Activated CD8-positive, alpha-beta T cell treated with anti-CD3 and anti-CD28 coated beads for 36 hours (primary cell): ENCODE data around the gene UAP1. TPM values are rescaled to one million over a fixed set of nuclear protein-coding genes. Genes with fewer than 3 reads are reported as not detected.

Source experiments
- ATAC-seq: fragments of 200-7000 bp; cut with Tn5 transposase; one replicate; pipeline ENCODE4 v1.10.0; 2021; ENCODE audit warnings: mild to moderate bottlenecking, moderate library complexity
- CTCF ChIA-PET: fragments of 350-600 bp; sonication (Branson Sonifier 250); formaldehyde crosslinking; loops from one replicate; lab custom pipeline; 2021; ENCODE audit warnings: antibody characterized with exemption; lab: Charles Lee
- POLR2A ChIA-PET: fragments of 350-600 bp; sonication (Branson Sonifier 250); formaldehyde crosslinking; loops from one replicate; lab custom pipeline; 2021; ENCODE audit warnings: antibody characterized with exemption; lab: Charles Lee
- DNase-seq: peaks from one replicate; pipeline ENCODE4 v3.0.0-alpha.2; 2020
- H3K27ac Mint-ChIP-seq: one replicate; pipeline ENCODE4 v1.8.0; 2021; ENCODE audit warnings: mild to moderate bottlenecking, mixed read lengths
- H3K27me3 Mint-ChIP-seq: one replicate; pipeline ENCODE4 v1.8.0; 2021; ENCODE audit warnings: mixed read lengths
- H3K36me3 Mint-ChIP-seq: one replicate; pipeline ENCODE4 v1.8.0; 2021; ENCODE audit warnings: low read depth, mixed read lengths
- H3K4me1 Mint-ChIP-seq: one replicate; pipeline ENCODE4 v1.8.0; 2021; ENCODE audit warnings: low read depth, mixed read lengths
- H3K4me3 Mint-ChIP-seq: one replicate; pipeline ENCODE4 v1.8.0; 2021; ENCODE audit warnings: mild to moderate bottlenecking, moderate library complexity, mixed read lengths
- H3K9me3 Mint-ChIP-seq: one replicate; pipeline ENCODE4 v1.8.0; 2021; ENCODE audit warnings: mixed read lengths
- intact Hi-C: fragments of 100-400 bp; cut with micrococcal nuclease; formaldehyde crosslinking; loops from one replicate; pipeline ENCODE4 v1.10.0; 2022
- total RNA-seq, 2 experiments: library from RNA; stranded (reverse); gene quantifications; one replicate each; pipeline ENCODE4 v1.2.3, GENCODE V29; 2021
- TF ChIP-seq, protein P1 (sequence below): fragments of 200-600 bp; IDR thresholded peaks from one replicate; pipeline ENCODE4 v1.8.0; 2022; ENCODE audit warnings: antibody characterized with exemption, mild to moderate bottlenecking

Gene UAP1
- 10 to 100 TPM; 37.9 to 40.6 TPM for total RNA-seq

DNA sequence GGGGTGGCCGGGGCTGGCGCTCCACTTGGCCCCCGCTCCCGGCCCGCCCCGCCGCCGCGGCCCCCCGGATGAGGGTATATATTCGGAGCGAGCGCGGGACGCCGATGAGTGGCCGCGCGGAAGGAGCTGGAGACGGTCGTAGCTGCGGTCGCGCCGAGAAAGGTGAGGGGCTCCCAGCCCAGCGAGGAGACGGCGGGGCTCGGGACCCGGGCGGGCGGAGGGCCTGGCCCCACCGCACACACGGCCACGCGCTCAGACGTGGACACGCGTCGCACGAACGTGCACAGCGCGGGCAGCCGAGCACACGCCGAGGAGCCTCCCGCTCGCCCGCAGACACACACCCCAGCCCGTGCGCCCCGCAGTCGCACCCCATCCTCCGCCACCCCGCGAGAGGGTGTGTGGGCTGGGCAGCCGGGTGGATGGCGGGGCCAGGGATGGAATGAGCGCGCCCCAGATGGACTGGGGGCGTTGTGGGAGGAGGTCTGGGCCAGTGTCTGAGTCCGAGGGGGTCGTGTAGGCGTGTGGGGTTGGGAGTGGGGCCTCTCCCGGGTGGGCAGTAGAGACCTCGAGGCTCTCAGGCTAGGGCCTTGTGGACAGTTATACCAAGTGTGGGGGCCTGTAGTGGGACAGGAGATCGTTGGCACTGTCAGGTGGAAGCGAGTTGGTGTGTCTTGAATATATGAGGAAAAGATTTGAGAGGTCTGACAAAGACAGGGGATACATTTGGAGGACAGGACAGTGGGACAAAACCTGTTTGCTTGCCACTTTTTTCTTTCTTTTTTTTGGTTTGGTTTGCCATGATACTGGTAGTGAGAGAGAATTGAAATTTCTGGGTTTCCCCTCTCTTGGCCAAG, at the start of gene UAP1:
UAP1 (plus strand) TSS at position 107 of the 854 bp plus-strand sequence. CDS start 4,347 bp downstream, outside the sequence.
- H3K27me3 Mint-ChIP-seq = no peaks in the 10 kb centered on the region
- peaks cover 11% of the 10 kb centered on the region for H3K36me3 Mint-ChIP-seq
- DNase-seq (no peak), ATAC-seq (peak; percentile 21)
- H3K4me3 Mint-ChIP-seq = peak within 1 kb of the TSS; percentile 91
- intact Hi-C loops = loop anchor here (5.0 kb wide), 1 partner anchor 65 kb away; the partner anchor contains the start of gene UHMK1
- H3K4me1 Mint-ChIP-seq = peaks cover 43% of the 10 kb centered on the region
- H3K9me3 Mint-ChIP-seq = no peaks in the 10 kb centered on the region
- H3K27ac Mint-ChIP-seq = peak within 1 kb of the TSS; percentile 95
- CTCF ChIA-PET = interaction anchor here (0.6 kb wide), 1 partner anchor 16 kb away, joined by 3 read pairs; no protein-coding TSS in a partner anchor
- TF ChIP-seq, protein P1, sequence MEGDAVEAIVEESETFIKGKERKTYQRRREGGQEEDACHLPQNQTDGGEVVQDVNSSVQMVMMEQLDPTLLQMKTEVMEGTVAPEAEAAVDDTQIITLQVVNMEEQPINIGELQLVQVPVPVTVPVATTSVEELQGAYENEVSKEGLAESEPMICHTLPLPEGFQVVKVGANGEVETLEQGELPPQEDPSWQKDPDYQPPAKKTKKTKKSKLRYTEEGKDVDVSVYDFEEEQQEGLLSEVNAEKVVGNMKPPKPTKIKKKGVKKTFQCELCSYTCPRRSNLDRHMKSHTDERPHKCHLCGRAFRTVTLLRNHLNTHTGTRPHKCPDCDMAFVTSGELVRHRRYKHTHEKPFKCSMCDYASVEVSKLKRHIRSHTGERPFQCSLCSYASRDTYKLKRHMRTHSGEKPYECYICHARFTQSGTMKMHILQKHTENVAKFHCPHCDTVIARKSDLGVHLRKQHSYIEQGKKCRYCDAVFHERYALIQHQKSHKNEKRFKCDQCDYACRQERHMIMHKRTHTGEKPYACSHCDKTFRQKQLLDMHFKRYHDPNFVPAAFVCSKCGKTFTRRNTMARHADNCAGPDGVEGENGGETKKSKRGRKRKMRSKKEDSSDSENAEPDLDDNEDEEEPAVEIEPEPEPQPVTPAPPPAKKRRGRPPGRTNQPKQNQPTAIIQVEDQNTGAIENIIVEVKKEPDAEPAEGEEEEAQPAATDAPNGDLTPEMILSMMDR = no peak
- POLR2A ChIA-PET = interaction anchor here (0.7 kb wide), 1 partner anchor 16 kb away, joined by 4 read pairs; no protein-coding TSS in a partner anchor

- ATAC-seq (no peak), DNase-seq (no peak)
- CTCF ChIA-PET = interaction anchor here (1.1 kb wide), 1 partner anchor 14 kb away, joined by 3 read pairs; no protein-coding TSS in a partner anchor
- no peak overlapping the region for H3K4me3 Mint-ChIP-seq
- no peaks in the 10 kb centered on the region for H3K4me1 Mint-ChIP-seq
- H3K9me3 Mint-ChIP-seq = no peaks in the 10 kb centered on the region
- POLR2A ChIA-PET = no interaction called here
- intact Hi-C loops = no loop called here
- H3K36me3 Mint-ChIP-seq = peaks cover 15% of the 10 kb centered on the region
- no peak overlapping the region for H3K27ac Mint-ChIP-seq
- TF ChIP-seq, protein P1 = no peak
- H3K27me3 Mint-ChIP-seq = no peaks in the 10 kb centered on the region
Observed at GRCh38 chr1:162527314-162527713, 34.2 kb upstream of the UAP1 start.

DNA sequence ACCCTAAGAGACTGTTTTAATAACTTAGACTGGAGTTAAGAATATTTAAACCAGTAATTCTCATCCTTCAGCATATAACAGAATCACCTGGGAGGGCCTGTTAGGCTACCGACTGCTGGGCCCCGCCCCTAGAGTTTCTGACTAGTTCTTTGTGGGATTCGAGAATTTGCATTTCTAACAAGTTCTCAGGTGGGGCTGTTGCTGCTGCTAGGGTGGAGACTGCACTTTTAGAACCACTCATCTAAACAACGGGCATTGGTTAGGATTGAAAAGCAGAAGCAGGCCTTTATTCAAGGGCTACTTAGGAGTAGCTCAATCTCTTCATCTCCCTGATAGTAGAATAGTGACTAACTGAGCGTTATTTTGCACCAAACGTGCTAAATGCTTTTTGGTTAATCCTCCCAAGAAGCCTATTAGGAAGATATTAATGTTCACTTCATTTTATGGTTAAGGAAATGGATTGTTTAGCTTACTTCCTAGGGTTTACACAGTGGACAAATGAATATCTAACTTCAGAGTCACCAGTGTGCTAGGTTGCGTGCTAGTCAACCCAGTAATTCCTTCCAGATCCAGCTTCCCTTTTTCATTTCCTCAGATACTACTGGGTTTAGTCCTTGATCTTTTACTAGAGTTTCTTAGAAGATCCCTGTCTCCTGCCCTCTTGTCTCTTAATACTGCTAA, 31.1 kb upstream of the UAP1 start:
- intact Hi-C loops = no loop called here
- ChIA-PET CTCF (no interaction called here), POLR2A (no interaction called here)
- no peak for DNase-seq
- ATAC-seq = no peak
- H3K9me3 Mint-ChIP-seq = no peaks in the 10 kb centered on the region
- no peaks in the 10 kb centered on the region for H3K4me1 Mint-ChIP-seq
- no peaks in the 10 kb centered on the region for H3K27me3 Mint-ChIP-seq
- no peak overlapping the region for H3K4me3 Mint-ChIP-seq
- H3K27ac Mint-ChIP-seq = no peak overlapping the region
- TF ChIP-seq, protein P1 = no peak
- H3K36me3 Mint-ChIP-seq = peaks cover 4% of the 10 kb centered on the region

DNA sequence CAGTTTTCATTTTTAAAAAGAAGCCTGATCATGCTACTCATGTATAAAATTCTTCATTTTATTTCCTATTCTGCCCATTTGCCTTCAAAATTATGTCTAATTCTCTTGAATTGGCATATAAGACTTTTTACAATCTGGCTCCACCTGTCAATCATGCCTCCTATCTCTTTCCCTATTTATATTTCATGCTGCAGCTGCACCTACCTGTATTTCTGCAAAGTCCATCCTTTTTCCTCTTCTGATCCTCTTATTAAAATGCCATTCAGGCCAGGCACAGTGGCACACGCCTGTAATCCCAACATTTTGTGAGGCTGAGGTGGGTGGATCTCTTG, 30.6 kb upstream of the UAP1 start:
- POLR2A ChIA-PET = no interaction called here
- TF ChIP-seq, protein P1 = no peak
- H3K27ac Mint-ChIP-seq = no peak overlapping the region
- no peaks in the 10 kb centered on the region for H3K9me3 Mint-ChIP-seq
- intact Hi-C loops = no loop called here
- H3K4me1 Mint-ChIP-seq = no peaks in the 10 kb centered on the region
- CTCF ChIA-PET = no interaction called here
- DNase-seq = no peak
- no peaks in the 10 kb centered on the region for H3K27me3 Mint-ChIP-seq
- ATAC-seq = no peak
- H3K4me3 Mint-ChIP-seq = no peak overlapping the region
- peaks cover 4% of the 10 kb centered on the region for H3K36me3 Mint-ChIP-seq

DNA sequence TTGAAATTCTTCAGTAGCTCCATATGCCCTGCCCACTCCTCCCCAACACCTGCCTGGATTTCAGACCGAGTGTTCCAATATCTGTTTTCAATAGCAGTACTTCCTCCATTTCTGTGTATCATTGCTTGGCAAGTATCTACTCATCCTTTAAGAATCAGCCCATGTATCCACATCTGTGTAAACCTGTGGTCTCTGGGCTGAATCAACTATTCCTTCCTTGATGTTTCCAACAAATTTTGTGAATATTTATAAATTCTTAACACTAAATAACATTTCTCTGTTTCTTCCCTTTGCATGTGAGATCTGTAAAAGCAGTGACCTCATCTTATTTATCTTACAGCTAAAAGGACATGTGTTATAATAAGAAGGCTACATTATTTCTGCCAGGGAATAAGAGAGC, 26.0 kb upstream of the UAP1 start:
- Mint-ChIP-seq H3K36me3 (peaks cover 2% of the 10 kb centered on the region), H3K27ac (no peak overlapping the region), H3K4me1 (peaks cover 6% of the 10 kb centered on the region), H3K4me3 (no peak overlapping the region), H3K9me3 (peaks cover 1% of the 10 kb centered on the region), H3K27me3 (no peaks in the 10 kb centered on the region)
- ATAC-seq (no peak), DNase-seq (no peak)
- ChIA-PET CTCF (no interaction called here), POLR2A (no interaction called here)
- TF ChIP-seq, protein P1 = no peak
- intact Hi-C loops = no loop called here
